Spleen (tissue), 11 donors: ENCODE measurements around the gene AFDN. TPM values are rescaled to one million over a fixed set of nuclear protein-coding genes. Genes with fewer than 3 reads are reported as not detected.

Source experiments
- DNase-seq: peaks from one replicate; pipeline ENCODE4 v3.0.0-alpha.2; 2020
- H3K27ac ChIP-seq, 8 donors: fragments of 200-600 bp; sonication (generic) in 7 of 8; 1 replicate in 4 of 8; 2 replicates in 4 of 8; pipeline versions ENCODE4 v1.5.0 to v1.8.0; 2016 to 2021; ENCODE audit warnings: inconsistent platforms in 4 of 8, mild to moderate bottlenecking in 4 of 8, moderate library complexity in 1 of 8
- H3K27me3 ChIP-seq, 7 donors: fragments of 200-600 bp; sonication (generic) in 6 of 7; replicated peaks in 1 of 7; 1 replicate in 4 of 7; 2 replicates in 3 of 7; pipeline versions ENCODE4 v1.5.0 to v1.8.0; 2016 to 2021; ENCODE audit warnings: inconsistent platforms in 3 of 7, mild to moderate bottlenecking in 1 of 7
- H3K36me3 ChIP-seq, 6 donors: fragments of 200-600 bp; sonication (generic) in 5 of 6; 1 replicate in 4 of 6; 2 replicates in 2 of 6; pipeline versions ENCODE4 v1.5.0 to v1.8.0; 2016 to 2021; ENCODE audit warnings: inconsistent platforms in 2 of 6
- H3K4me1 ChIP-seq, 6 donors: fragments of 200-600 bp; sonication (generic) in 5 of 6; 1 replicate in 3 of 6; 2 replicates in 3 of 6; pipeline versions ENCODE4 v1.5.0 to v1.8.0; 2016 to 2021; ENCODE audit warnings: inconsistent platforms in 3 of 6
- H3K4me3 ChIP-seq, 8 donors: fragments of 200-600 bp; sonication (generic) in 7 of 8; 1 replicate in 4 of 8; 2 replicates in 4 of 8; pipeline versions ENCODE4 v1.5.0 to v1.8.0; 2016 to 2021; ENCODE audit warnings: inconsistent platforms in 4 of 8, mild to moderate bottlenecking in 4 of 8, moderate library complexity in 2 of 8
- H3K9me3 ChIP-seq, 8 donors: fragments of 200-600 bp; sonication (generic) in 7 of 8; 1 replicate in 4 of 8; 2 replicates in 4 of 8; pipeline versions ENCODE4 v1.5.0 to v1.8.0; 2016 to 2021; ENCODE audit warnings: inconsistent platforms in 4 of 8
- CTCF ChIP-seq, 11 experiments: fragments of 200-600 bp in 7 of 11; fragments of 450-650 bp in 4 of 11; sonication (generic) in 4 of 11; IDR thresholded peaks in 8 of 11; conservative IDR thresholded peaks in 3 of 11; 1 replicate in 7 of 11; 2 replicates in 4 of 11; pipeline versions ENCODE4 v1.4.0 to v1.8.0; 2016 to 2021; ENCODE audit warnings: antibody characterized with exemption in 11 of 11, inconsistent platforms in 4 of 11, mild to moderate bottlenecking in 1 of 11
- POLR2A ChIP-seq, 3 donors: fragments of 450-650 bp; IDR thresholded peaks; one replicate each; pipeline ENCODE4 v1.5.1; 2017; ENCODE audit warnings: antibody characterized with exemption in 3 of 3, mild to moderate bottlenecking in 1 of 3
- POLR2AphosphoS5 ChIP-seq, 3 donors: sonication (generic); formaldehyde crosslinking; IDR thresholded peaks; one replicate each; pipeline ENCODE4 v1.5.1; 2017; ENCODE audit warnings: antibody characterized with exemption in 3 of 3
- WGBS, 5 donors: extraction: QIAGEN DNeasy Blood & Tissue Kit in 3 of 5; methylation state at CpG; one replicate each; pipeline versions ENCODE4 v1.1.5 to v1.1.7; 2013 to 2018; 5-methylcytosine and 5-hydroxymethylcytosine counted together
- intact Hi-C: fragments of 100-400 bp; cut with DNase I; formaldehyde crosslinking; loops from one replicate; pipeline ENCODE4 v1.15.0; 2023; ENCODE audit warnings: low total_unique reads
- polyA plus RNA-seq, 3 donors: library from polyadenylated mRNA; stranded (reverse); fragments of 200-250 nt; gene quantifications; one replicate each; pipeline ENCODE4 v1.2.1, GENCODE V29; 2013
- total RNA-seq, 7 donors: library from RNA; depleted of rRNA in 3 of 7; stranded (reverse); fragments of >200 nt in 3 of 7; fragmentation: NEBNext Ultra II Directional in 4 of 7; extraction: Animal tissue kit (Norgen Biotek cat#: 25700) in 4 of 7; gene quantifications; one replicate each; pipeline versions ENCODE4 v1.1.0 to v1.2.1, GENCODE V29; 2016 to 2021
- donor health status: healthy with polysubstance abuse.
- donor health status: DM: no; HTN: no; CAD: no; lungs with moderate emphysema.
- donor health status: DM: no; HTN: no; CAD: no.
- donor health status: Bipolar disorder and iron deficiency.
- donor health status: healthy.
- donor health status: DM: no; HTN: no; CAD: no.
- donor health status: DM: yes; HTN: yes; CAD: no.

The AFDN gene
- total and polyA plus RNA-seq, 10 donors: 7.4 to 148 (median 102) TPM

GRCh38 chr6:167845856-167846255 is 19.1 kb downstream of the AFDN start:
- Histone ChIP-seq H3K4me3 (no peak overlapping the region), H3K36me3 (no peaks in the 10 kb centered on the region), H3K4me1 (peaks cover 0 to 32% (median 10%) of the 10 kb centered on the region in 6 donors), H3K9me3 (no peaks in the 10 kb centered on the region), H3K27ac (no peak overlapping the region), H3K27me3 (no peaks in the 10 kb centered on the region)
- TF ChIP-seq POLR2AphosphoS5 (IDR thresholded peaks at IDR 0.05) (no peak), POLR2A (IDR thresholded peaks at IDR 0.05) (no peak), CTCF (IDR thresholded peaks at IDR 0.05 in 8 of 11, conservative IDR thresholded peaks at IDR 0.05 in 3 of 11) (no peak)
- intact Hi-C loops: no loop called here
- no peak for DNase-seq
- WGBS, 5 donors: 85 to 90% (median 87%) methylated on average over 4 of the region's 4 CpGs

GRCh38 chr6:167846997-167847606 is 20.4 kb downstream of the AFDN start:
- 76 to 86% (median 83%) methylated on average over 6 of the region's 6 CpGs for WGBS, 5 donors
- Histone ChIP-seq H3K36me3 (no peaks in the 10 kb centered on the region), H3K4me3 (no peak overlapping the region), H3K27ac (no peak overlapping the region), H3K4me1 (peaks cover 0 to 23% (median 11%) of the 10 kb centered on the region in 6 donors), H3K27me3 (no peaks in the 10 kb centered on the region), H3K9me3 (no peaks in the 10 kb centered on the region)
- no peak for DNase-seq
- no peak for TF ChIP-seq CTCF (IDR thresholded peaks at IDR 0.05 in 8 of 11, conservative IDR thresholded peaks at IDR 0.05 in 3 of 11)
- TF ChIP-seq POLR2A (IDR thresholded peaks at IDR 0.05): no peak
- TF ChIP-seq POLR2AphosphoS5 (IDR thresholded peaks at IDR 0.05): no peak
- intact Hi-C loops: no loop called here

GRCh38 chr6:167847936-167848335 is 21.2 kb downstream of the AFDN start:
- intact Hi-C loops: no loop called here
- peaks cover 0 to 28% (median 8%) of the 10 kb centered on the region in 6 donors for H3K4me1 ChIP-seq
- DNase-seq: no peak
- H3K36me3 ChIP-seq: no peaks in the 10 kb centered on the region
- no peaks in the 10 kb centered on the region for H3K9me3 ChIP-seq
- H3K27me3 ChIP-seq: no peaks in the 10 kb centered on the region
- TF ChIP-seq CTCF (IDR thresholded peaks at IDR 0.05 in 8 of 11, conservative IDR thresholded peaks at IDR 0.05 in 3 of 11): no peak
- no peak overlapping the region for H3K4me3 ChIP-seq
- H3K27ac ChIP-seq: no peak overlapping the region
- WGBS, 5 donors: 84 to 93% (median 87%) methylated on average over 1 of the region's 1 CpG

- Histone ChIP-seq H3K27ac (no peak overlapping the region), H3K36me3 (no peaks in the 10 kb centered on the region), H3K4me1 (peaks cover 0 to 28% (median 8%) of the 10 kb centered on the region in 6 donors), H3K4me3 (no peak overlapping the region), H3K9me3 (no peaks in the 10 kb centered on the region), H3K27me3 (no peaks in the 10 kb centered on the region)
- TF ChIP-seq POLR2A (IDR thresholded peaks at IDR 0.05): no peak
- TF ChIP-seq POLR2AphosphoS5 (IDR thresholded peaks at IDR 0.05): no peak
- no peak for TF ChIP-seq CTCF (IDR thresholded peaks at IDR 0.05 in 8 of 11, conservative IDR thresholded peaks at IDR 0.05 in 3 of 11)
- DNase-seq: no peak
- intact Hi-C loops: no loop called here
- 91 to 95% (median 93%) methylated on average over 4 of the region's 4 CpGs for whole genome bisulfite sequencing, 5 donors
Measured at GRCh38 chr6:167848783-167849182, 22.1 kb downstream of the AFDN start.
